Activated CD4-positive, alpha-beta memory T cell treated with anti-CD3 and anti-CD28 coated beads, Interleukin-2, amount 10 ng/mL, durations not matched to agents 7 days and 5 days (primary cell): ENCODE measurements around the gene CATSPERD. TPM values are rescaled to one million over a fixed set of nuclear protein-coding genes. Genes with fewer than 3 reads are reported as not detected.

Experiments
- CTCF ChIA-PET: fragments of 350-600 bp; sonication (Branson Sonifier 250); formaldehyde crosslinking; loops from one replicate; lab custom pipeline; 2021; ENCODE audit warnings: antibody characterized with exemption, inconsistent platforms; lab: Charles Lee
- POLR2A ChIA-PET: fragments of 350-600 bp; sonication (Branson Sonifier 250); formaldehyde crosslinking; loops from one replicate; lab custom pipeline; 2021; ENCODE audit warnings: antibody characterized with exemption; lab: Charles Lee
- DNase-seq: peaks from one replicate; pipeline ENCODE4 v3.0.0-alpha.2; 2020
- H3K27ac Mint-ChIP-seq: one replicate; pipeline ENCODE4 v1.8.0; 2021; ENCODE audit warnings: mild to moderate bottlenecking, mixed read lengths
- H3K27me3 Mint-ChIP-seq: one replicate; pipeline ENCODE4 v1.8.0; 2021; ENCODE audit warnings: mixed read lengths
- H3K36me3 Mint-ChIP-seq: one replicate; pipeline ENCODE4 v1.8.0; 2021; ENCODE audit warnings: low read depth, mixed read lengths
- H3K4me1 Mint-ChIP-seq: one replicate; pipeline ENCODE4 v1.8.0; 2021; ENCODE audit warnings: mixed read lengths
- H3K4me3 Mint-ChIP-seq: one replicate; pipeline ENCODE4 v1.8.0; 2021; ENCODE audit warnings: mild to moderate bottlenecking, mixed read lengths
- H3K9me3 Mint-ChIP-seq: one replicate; pipeline ENCODE4 v1.8.0; 2021; ENCODE audit warnings: mixed read lengths
- total RNA-seq, 2 experiments: library from RNA; stranded (reverse); gene quantifications; one replicate each; pipeline ENCODE4 v1.2.3, GENCODE V29; 2021

CATSPERD gene, protein sequence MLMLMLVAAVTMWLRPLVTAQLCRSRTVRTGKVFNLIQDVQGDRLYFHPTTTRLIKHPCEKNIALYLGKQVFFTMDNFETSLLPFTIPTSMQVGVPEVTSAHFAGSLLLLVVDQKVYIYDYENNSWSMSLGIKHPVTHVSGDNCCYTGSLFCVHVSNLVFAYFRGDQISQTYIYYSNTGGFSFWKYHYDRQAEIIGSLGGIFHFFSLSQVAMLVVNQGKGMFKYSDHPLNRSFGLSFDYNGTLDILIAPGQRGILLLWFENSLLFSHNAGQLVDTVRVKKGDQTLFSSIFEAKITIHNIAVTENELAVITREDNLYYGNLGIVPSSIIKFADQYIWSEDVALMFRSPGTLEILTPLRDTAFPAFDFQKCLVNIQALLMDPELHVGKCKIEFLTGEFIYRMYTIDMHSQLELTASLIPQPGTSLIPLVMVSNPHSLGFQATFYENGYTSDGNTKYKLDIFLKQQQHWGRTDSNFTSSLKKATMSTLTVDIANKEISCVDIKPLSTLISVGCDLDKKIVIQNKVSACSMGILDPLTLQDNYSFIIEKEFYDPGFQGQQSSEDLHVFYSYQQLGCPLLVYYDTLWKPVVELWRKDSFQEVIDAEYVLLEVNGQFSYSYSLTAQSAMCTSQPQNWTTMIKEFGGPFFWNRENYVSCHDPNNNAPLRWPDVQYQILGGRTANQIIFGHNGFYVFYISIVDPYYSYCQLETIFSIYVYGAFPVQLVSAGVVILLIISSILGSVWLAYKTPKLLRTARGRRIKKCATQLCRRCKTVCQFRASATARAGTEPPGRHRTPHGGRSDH
- total RNA-seq, result not detected

DNA sequence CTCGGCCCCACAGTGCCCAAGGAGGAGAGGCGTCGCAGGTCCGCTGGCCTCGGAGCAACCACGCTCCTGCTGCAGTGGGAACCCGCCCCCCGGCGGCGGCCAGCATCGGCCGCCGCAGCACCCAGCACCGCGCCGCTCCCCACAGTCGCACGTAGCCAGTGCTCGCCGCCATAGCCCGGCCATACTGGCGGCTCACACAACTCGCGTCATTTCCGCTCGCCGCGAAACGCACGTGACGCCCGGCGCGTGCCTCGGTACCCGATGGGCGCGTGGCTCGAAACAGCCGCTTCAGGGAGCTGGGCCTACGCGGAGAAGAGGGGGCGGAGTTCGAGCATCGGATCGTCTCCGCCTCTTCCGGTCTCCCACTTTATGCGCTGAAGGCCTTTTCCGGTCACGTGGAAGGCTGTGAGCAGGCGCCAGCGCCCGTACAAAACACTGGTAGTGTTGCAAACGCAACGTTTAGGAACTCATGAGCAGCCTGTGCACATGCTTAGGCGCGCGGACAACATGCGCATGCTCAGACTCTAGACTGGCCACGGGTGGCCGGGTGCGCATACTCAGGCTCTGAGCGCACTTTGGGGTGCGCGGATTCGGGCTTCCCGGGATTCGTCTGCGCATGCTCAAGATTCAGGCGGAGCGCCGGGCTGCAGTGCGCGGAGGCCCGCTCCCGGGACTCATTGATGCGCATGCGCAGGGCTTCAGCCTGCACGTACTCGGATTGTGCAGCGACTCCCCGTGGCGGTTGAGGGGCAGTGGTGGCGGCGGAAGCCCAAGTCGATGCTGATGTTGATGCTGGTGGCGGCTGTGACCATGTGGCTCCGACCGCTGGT is at the start of gene CATSPERD, which contains the start of gene LONP1:
Gene CATSPERD, plus strand, starts transcription at position 677 of the 830 bp plus-strand sequence. Its CDS starts 101 bp downstream, at position 778.
Gene LONP1, minus strand, starts transcription at position 186 of the 830 bp plus-strand sequence. Its CDS starts 14 bp downstream, at position 172.
- POLR2A ChIA-PET, result interaction anchor here (0.7 to 5.7 kb wide), 15 partner anchors 8 to 752 kb away, joined by 3 to 109 read pairs (median 5); partner anchors contain the start of genes DUS3L, KDM4B, NDUFA11 and RPL36
- H3K9me3 Mint-ChIP-seq, result no peaks in the 10 kb centered on the region
- peak within 1 kb of the TSS; percentile 96 for H3K27ac Mint-ChIP-seq
- H3K4me3 Mint-ChIP-seq, result peak within 1 kb of the TSS; percentile 86
- H3K4me1 Mint-ChIP-seq, result peaks cover 34% of the 10 kb centered on the region
- DNase-seq, result peak; percentile 99
- CTCF ChIA-PET, result interaction anchor here (0.5 to 4.7 kb wide), 17 partner anchors 11 to 929 kb away, joined by 3 to 76 read pairs (median 4); partner anchors contain the start of genes DUS3L, FEM1A, NDUFA11 and NRTN
- peaks cover 22% of the 10 kb centered on the region for H3K36me3 Mint-ChIP-seq
- peaks cover 4% of the 10 kb centered on the region for H3K27me3 Mint-ChIP-seq

DNA sequence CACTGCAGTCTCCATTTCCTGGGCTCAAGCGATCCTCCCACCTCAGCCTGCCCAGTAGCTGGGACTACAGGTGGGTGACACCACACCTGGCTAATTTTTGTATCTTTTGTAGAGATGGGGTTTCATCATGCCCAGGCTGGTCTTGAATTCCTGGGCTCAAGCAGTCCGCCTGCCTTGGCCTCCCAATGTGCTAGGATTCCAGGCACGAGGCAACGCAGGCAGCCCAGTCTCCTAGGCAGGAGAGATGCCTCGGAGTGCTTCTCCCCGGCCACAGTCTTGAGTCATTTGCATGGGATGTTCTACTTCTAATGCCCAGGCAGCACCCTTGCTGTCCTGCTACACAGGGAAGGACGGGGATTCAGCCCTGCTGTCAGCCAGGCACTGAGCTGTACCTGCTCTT is 48.8 kb upstream of the CATSPERD start:
- Mint-ChIP-seq H3K27me3 (no peaks in the 10 kb centered on the region), H3K36me3 (peaks cover 32% of the 10 kb centered on the region), H3K9me3 (no peaks in the 10 kb centered on the region), H3K27ac (no peak overlapping the region), H3K4me1 (no peaks in the 10 kb centered on the region), H3K4me3 (no peak overlapping the region)
- CTCF ChIA-PET, result no interaction called here
- no peak for DNase-seq
- POLR2A ChIA-PET, result no interaction called here

DNA sequence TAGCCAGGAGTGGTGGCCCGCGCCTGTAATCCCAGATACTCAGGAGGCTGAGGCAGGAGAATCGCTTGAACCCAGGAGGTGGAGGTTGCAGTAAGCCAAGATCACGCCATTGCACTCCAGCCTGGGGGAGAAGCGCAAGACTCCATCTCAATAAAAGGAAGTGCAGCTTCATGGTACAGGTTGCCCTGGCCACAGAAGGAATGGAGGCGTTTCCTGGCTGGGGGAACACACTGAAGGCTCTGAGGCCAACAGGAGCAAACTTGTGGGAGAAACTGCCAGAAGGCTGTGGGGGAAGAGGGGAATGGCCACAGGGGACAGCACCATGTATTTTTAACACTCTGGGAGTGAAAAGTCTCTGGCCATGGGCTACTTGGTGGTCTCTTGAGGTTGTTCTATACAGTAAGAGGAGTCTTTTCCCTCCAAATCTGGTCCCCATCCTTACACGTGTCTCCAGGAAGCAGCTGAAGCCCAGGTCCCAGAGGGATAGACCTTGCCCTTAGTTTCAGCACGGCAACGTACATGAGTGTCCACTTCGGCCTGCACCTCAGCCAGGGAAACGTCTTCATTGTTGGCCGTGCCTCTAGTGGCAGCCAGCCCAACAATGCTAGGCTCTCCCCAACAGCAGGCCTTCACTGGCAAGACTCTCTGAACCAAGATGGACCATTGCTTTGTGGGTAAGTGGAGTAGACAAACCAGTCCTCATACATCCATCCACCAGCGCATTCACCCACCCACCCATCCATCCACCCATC is 47.6 kb upstream of the CATSPERD start:
- no peak overlapping the region for H3K27ac Mint-ChIP-seq
- ChIA-PET POLR2A (no interaction called here), CTCF (no interaction called here)
- H3K4me1 Mint-ChIP-seq, result no peaks in the 10 kb centered on the region
- H3K4me3 Mint-ChIP-seq, result no peak overlapping the region
- no peaks in the 10 kb centered on the region for H3K27me3 Mint-ChIP-seq
- peaks cover 19% of the 10 kb centered on the region for H3K36me3 Mint-ChIP-seq
- H3K9me3 Mint-ChIP-seq, result no peaks in the 10 kb centered on the region
- DNase-seq, result no peak

DNA sequence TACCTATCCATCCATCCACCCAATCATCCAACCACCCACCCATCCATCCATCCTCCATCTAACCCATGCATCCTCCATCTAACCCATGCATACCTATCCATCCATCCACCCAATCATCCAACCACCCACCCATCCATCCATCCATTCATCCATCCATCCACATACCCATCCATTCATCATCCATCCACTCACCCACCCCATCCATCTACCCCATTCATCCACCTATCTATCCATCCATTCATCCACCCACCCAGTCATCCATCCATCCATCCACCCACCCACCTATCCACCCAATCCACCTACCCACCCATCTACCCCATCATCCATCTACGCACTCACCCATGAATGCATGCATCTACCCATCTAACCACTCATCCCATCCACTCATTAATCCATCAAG is 46.7 kb upstream of the CATSPERD start:
- H3K9me3 Mint-ChIP-seq, result no peaks in the 10 kb centered on the region
- ChIA-PET CTCF (interaction anchor here (0.7 kb wide), 1 partner anchor 52 kb away, joined by 4 read pairs; no protein-coding TSS in a partner anchor), POLR2A (no interaction called here)
- no peak for DNase-seq
- no peaks in the 10 kb centered on the region for H3K27me3 Mint-ChIP-seq
- H3K4me1 Mint-ChIP-seq, result no peaks in the 10 kb centered on the region
- peaks cover 17% of the 10 kb centered on the region for H3K36me3 Mint-ChIP-seq
- H3K4me3 Mint-ChIP-seq, result no peak overlapping the region
- H3K27ac Mint-ChIP-seq, result no peak overlapping the region

DNA sequence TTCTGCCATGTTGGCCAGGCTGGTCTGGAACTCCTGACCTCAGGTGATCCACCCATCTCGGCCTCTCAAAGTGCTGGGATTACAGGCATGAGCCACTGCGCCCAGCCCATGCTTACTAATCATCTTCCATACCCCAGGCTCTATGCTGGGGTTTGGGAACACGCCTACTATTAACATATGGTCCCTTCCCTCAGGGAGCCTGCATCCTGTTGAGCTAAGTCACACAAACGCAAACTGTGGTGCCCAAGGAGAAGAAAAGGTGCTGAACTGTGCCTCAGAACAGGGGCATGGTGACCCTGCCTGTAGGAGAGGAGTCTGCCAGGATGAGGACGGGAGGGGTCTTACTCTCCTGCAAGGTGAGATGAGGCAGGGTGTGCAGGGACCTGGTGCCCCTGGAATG is 45.7 kb upstream of the CATSPERD start:
- no peak overlapping the region for H3K4me3 Mint-ChIP-seq
- H3K9me3 Mint-ChIP-seq, result no peaks in the 10 kb centered on the region
- ChIA-PET CTCF (interaction anchor here (0.7 kb wide), 1 partner anchor 53 kb away, joined by 4 read pairs; no protein-coding TSS in a partner anchor), POLR2A (no interaction called here)
- H3K27me3 Mint-ChIP-seq, result no peaks in the 10 kb centered on the region
- H3K27ac Mint-ChIP-seq, result no peak overlapping the region
- peaks cover 8% of the 10 kb centered on the region for H3K4me1 Mint-ChIP-seq
- DNase-seq, result no peak
- peaks cover 13% of the 10 kb centered on the region for H3K36me3 Mint-ChIP-seq

DNA sequence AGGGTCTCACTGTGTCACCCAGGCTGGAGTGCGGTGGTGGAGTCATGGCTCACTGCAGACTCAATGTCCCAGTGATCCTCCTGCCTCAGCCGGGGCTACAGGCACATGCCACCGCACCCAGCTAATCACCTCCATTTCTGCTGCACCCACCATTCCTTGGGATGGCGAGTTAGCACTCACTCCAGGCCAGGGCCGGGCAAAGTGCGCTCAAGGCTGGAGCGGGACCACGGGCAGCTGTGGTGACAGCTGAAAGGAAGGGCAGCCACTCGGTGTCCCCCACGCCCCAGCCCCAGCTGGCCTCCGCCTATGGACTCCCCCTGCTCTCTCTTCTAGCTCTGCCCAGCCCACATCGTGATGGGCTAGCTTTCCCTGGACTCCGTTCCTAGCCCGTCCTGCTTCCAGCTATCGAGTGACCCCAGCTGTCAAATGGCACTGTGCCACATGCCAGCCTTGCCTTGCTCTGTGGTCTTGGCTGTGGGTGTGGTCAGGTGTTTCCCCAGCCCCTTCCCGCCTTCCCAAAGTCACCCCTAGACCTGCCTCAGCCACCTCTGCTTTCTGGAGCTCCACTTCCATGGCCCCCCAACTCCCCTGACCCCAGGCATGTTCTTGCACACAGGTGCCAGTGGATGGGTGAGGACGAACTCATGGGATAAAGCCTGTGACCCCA is 44.2 kb upstream of the CATSPERD start:
- Mint-ChIP-seq H3K4me1 (peaks cover 13% of the 10 kb centered on the region), H3K27me3 (no peaks in the 10 kb centered on the region), H3K36me3 (peaks cover 17% of the 10 kb centered on the region), H3K27ac (no peak overlapping the region), H3K9me3 (no peaks in the 10 kb centered on the region), H3K4me3 (no peak overlapping the region)
- CTCF ChIA-PET, result no interaction called here
- POLR2A ChIA-PET, result interaction anchor here (1.0 to 1.1 kb wide), 2 partner anchors 11 to 54 kb away, joined by 3 to 4 read pairs; no protein-coding TSS in a partner anchor
- no peak for DNase-seq

DNA sequence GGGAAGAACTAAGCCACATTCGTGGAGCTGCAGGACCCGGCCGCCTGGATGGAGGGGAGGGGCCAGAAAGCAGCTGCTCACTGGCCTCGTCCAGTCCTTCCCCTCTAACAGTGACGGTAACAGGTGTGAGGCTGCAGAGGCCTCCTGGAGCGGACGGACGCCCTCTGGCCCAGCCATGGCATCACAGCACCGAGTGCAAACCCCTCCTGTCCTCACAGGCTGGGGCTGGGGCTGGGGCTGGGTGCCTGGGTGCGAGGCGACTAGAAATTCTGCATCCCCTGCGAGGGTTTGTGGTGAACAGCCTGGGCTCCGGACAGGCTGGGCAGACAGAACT is 43.7 kb upstream of the CATSPERD start:
- H3K27ac Mint-ChIP-seq, result no peak overlapping the region
- peaks cover 17% of the 10 kb centered on the region for H3K36me3 Mint-ChIP-seq
- H3K27me3 Mint-ChIP-seq, result peaks cover 3% of the 10 kb centered on the region
- CTCF ChIA-PET, result no interaction called here
- H3K4me3 Mint-ChIP-seq, result no peak overlapping the region
- DNase-seq, result no peak
- peaks cover 18% of the 10 kb centered on the region for H3K4me1 Mint-ChIP-seq
- POLR2A ChIA-PET, result interaction anchor here (1.1 kb wide), 1 partner anchor 12 kb away, joined by 4 read pairs; no protein-coding TSS in a partner anchor
- H3K9me3 Mint-ChIP-seq, result no peaks in the 10 kb centered on the region

DNA sequence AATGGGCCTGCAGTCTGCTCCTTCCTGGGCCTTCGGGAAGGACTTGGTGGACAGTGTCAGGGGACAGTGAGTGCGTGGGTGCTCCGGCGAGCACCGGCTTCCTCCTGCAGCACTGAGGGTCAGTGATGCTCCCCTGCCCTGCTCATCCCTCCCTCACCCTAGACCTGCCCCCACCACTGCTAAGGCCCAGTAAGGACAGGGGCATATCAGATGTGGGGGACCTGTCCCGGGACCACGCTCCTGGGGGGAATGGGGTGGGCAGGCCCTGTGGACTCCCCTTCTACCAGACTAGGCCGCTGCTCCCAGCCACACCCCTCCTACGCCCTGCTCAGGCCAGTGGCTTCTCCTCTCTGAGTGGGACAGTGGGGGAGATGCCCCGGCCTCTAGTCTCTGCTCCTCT is 43.3 kb upstream of the CATSPERD start:
- H3K27me3 Mint-ChIP-seq, result peaks cover 6% of the 10 kb centered on the region
- CTCF ChIA-PET, result no interaction called here
- no peak overlapping the region for H3K4me3 Mint-ChIP-seq
- H3K4me1 Mint-ChIP-seq, result peaks cover 22% of the 10 kb centered on the region
- peaks cover 17% of the 10 kb centered on the region for H3K36me3 Mint-ChIP-seq
- DNase-seq, result no peak
- no peaks in the 10 kb centered on the region for H3K9me3 Mint-ChIP-seq
- POLR2A ChIA-PET, result no interaction called here
- H3K27ac Mint-ChIP-seq, result no peak overlapping the region

DNA sequence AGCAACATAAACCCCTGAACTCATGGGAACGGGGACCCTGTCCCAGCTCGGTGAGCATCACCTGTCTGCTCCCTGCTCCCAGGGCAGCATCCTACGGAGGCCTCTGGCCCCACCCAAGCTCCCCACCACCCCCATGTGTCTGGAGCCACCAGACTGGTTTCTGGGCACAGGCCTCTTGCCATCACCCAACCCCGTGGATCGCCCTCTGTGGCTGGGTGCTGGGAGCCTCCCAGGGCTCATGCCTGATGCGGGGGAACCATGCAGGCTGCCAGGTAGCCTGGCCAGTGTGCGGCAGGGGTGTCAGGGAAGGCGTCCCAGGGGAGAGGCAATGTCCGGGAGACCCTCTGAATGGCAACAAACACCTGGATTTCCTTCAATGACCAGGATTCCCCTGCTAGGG is 42.9 kb upstream of the CATSPERD start:
- peaks cover 8% of the 10 kb centered on the region for H3K27me3 Mint-ChIP-seq
- no peak for DNase-seq
- peaks cover 24% of the 10 kb centered on the region for H3K4me1 Mint-ChIP-seq
- no peak overlapping the region for H3K4me3 Mint-ChIP-seq
- no peaks in the 10 kb centered on the region for H3K9me3 Mint-ChIP-seq
- POLR2A ChIA-PET, result interaction anchor here (1.2 kb wide), 1 partner anchor 9 kb away, joined by 3 read pairs; no protein-coding TSS in a partner anchor
- H3K36me3 Mint-ChIP-seq, result peaks cover 17% of the 10 kb centered on the region
- CTCF ChIA-PET, result no interaction called here
- no peak overlapping the region for H3K27ac Mint-ChIP-seq

DNA sequence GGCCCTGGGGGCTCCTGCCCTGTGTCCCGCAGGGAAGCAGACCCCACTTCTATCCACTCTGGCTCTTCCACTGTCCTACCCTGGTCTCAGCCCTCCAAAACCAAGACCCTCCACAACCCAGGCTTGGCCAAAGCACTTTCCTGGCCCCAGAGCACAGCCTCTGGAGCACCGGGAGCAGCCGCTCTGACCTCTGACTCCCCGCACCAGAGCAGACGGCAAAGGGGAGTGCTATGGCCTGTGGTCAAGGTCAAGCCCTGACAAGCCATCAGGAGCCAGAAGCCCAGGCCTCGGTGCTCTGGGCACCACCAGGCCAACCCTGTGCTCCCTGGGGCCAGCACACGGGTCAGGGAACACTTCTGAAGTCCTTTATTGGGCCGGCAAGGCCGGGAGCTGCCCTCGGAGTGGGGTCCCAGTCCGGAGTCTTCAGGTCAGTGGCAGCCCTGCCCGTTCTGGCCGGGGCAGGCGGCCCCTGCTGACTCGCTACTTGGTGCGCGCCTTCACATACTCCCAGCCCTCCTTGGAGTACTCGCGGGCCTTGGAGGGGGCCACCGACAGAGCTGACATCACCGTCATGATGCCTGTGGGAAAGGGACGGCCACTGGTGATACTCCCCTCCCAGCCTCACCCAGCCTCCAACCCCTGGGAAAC is 42.2 kb upstream of the CATSPERD start:
- Mint-ChIP-seq H3K4me1 (peaks cover 24% of the 10 kb centered on the region), H3K4me3 (no peak overlapping the region), H3K27ac (no peak overlapping the region), H3K36me3 (peaks cover 11% of the 10 kb centered on the region), H3K27me3 (peaks cover 8% of the 10 kb centered on the region), H3K9me3 (no peaks in the 10 kb centered on the region)
- CTCF ChIA-PET, result no interaction called here
- DNase-seq, result no peak
- POLR2A ChIA-PET, result interaction anchor here (1.2 kb wide), 1 partner anchor 9 kb away, joined by 3 read pairs; no protein-coding TSS in a partner anchor
